GM18861 (cell line): ENCODE data around the gene ABR.
"Not testable (repeated sequence)": the region's sequence is repeated elsewhere in the genome, so short reads cannot be mapped to it uniquely, and the experiment has no call there.

ENCODE experiments used
- ATAC-seq: cut with Tn5 transposase; IDR thresholded peaks from one replicate; pipeline ENCODE4 v1.9.1; 2021; ENCODE audit not compliant: unreplicated experiment

The ABR gene

GRCh38 chr17:1122533-1123392, 57.0 kb downstream of the ABR start:
- ATAC-seq, result no peak

- ATAC-seq, result not testable (repeated sequence)
These were observed 58.4 kb downstream of the ABR start for GRCh38 chr17:1121442-1121817.

GRCh38 chr17:1120596-1121441, 59.0 kb downstream of the ABR start:
- no peak for ATAC-seq

- no peak for ATAC-seq
These were observed 59.9 kb downstream of the ABR start for GRCh38 chr17:1119924-1120323.

- ATAC-seq, result no peak
These were observed 63.2 kb downstream of the ABR start for GRCh38 chr17:1116602-1117001.

- ATAC-seq, result no peak
These were observed 66.9 kb downstream of the ABR start for GRCh38 chr17:1112875-1113274.

GRCh38 chr17:1111599-1112443, 68.0 kb downstream of the ABR start:
- ATAC-seq, result no peak

GRCh38 chr17:1110862-1111598, 68.8 kb downstream of the ABR start:
- no peak for ATAC-seq

GRCh38 chr17:1110541-1110861, 69.3 kb downstream of the ABR start:
- no peak for ATAC-seq

- no peak for ATAC-seq
These were observed 69.9 kb downstream of the ABR start for GRCh38 chr17:1109606-1110540.

- no peak for ATAC-seq
These were observed 70.8 kb downstream of the ABR start for GRCh38 chr17:1108765-1109605.

- no peak for ATAC-seq
These were observed 71.4 kb downstream of the ABR start for GRCh38 chr17:1108478-1108764.

GRCh38 chr17:1107777-1108477, 71.9 kb downstream of the ABR start:
- ATAC-seq, result no peak

GRCh38 chr17:1107083-1107776, 72.6 kb downstream of the ABR start:
- no peak for ATAC-seq

- no peak for ATAC-seq
These were observed 75.6 kb downstream of the ABR start for GRCh38 chr17:1104222-1104621.

- ATAC-seq, result no peak
These were observed 79.4 kb downstream of the ABR start for GRCh38 chr17:1100382-1100781.

GRCh38 chr17:1099242-1099641, 80.5 kb downstream of the ABR start:
- no peak for ATAC-seq
